NCI-H187 (cell line): ENCODE results near the gene ADAMTS16.
A peak's percentile ranks its signal among the peaks of the same experiment; 100 is the strongest.

ENCODE experiments used
- DNase-seq, 2 experiments: peaks; one replicate each; lab custom pipeline; 2025; lab: John Stamatoyannopoulos, UW

ADAMTS16 gene

DNA sequence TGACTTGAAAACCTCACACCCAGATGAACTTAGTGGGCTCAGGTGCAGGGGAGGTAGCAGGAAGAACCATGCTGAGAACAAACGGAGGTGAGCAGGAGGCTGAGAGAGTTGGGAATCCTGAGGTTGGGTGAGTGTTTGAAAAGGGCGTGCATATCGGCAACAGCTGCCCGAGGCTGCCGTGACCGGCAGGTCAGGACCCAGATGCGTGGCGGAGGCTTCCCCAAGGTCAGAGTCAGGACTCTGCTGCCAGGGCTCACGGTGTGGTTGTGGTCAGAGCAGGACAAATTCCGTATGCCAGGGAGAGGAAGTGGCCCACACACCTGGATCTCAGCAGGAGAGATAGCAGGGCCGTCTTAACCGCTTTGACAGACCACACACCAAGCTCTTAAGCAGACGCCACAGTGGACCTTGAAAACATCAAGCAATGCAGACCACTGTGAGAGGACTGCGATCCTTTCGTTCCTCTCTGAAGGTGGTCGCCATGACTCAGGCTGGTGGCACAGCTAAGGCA is 43.1 kb downstream of the ADAMTS16 start:
- DNase-seq = no peak

DNA sequence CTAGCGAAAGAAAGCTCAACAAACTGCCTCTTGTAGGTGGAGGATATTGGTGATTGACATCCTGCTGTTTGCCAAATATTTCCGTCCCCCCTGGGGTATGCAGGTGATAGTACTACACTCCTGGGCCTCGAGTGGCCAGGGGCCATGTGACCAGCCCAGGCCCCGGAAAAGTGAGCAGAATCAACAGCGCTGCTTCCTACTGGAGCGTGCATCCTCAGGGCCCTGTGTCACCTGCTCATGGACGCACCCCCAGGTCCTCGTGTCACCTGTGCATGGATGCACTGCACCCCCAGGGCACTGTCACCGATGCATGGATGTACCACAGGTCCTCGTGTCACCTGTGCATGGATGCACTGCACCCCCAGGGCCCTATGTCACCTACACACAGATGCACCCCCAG is 43.8 kb downstream of the ADAMTS16 start:
- DNase-seq = no peak

DNA sequence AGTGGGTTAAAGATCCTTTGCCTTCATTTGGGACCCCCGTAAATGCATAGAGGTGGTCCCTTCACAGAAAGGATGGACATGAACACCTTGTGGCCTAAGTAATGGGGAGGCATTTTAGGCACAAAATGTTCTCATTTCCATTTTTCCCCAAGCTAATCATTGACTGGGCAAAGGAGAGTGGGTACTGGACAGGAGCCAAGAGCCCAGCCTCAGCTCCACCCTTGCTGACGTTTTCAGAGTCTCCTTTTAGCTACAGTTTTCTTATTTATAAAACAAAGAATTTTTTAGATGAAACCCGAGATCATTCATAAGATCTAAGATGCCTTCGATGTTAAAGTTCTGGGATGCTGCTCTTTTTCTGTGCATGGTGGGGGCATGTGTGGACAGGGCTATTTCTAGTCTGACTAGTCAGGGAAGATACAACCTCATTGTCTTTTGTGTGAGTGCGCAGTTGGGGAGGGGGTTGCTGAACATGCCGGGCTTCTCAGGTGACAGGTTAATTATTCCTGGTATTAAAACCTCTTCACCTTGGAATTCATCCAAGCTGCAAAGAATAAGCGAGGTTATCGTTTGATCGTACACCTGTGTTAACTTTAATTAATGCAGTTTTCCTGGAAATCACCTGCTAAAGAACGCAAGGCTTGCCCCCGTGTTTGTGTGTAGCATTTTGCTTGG is 48.4 kb downstream of the ADAMTS16 start:
- peak in 1 of 2 experiments; percentile 4 for DNase-seq

DNA sequence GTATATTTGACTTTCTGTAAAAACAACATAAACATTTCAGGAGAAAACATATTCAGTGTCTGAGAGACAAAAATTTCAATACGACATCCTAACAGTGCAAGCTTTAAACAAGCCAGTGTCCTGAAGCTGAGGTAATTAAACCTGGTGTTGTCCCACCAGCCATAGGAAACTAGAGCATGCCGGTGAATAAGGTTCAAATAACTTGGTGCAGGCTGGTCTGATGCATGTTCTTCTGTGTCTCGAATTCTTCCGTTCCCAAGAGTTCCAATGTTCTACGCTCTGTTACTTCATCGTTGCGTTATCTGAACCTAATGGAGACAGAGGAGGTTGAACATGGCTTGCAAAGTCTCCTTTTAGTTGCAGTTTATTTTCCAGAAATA is 48.9 kb downstream of the ADAMTS16 start:
- no peak for DNase-seq

DNA sequence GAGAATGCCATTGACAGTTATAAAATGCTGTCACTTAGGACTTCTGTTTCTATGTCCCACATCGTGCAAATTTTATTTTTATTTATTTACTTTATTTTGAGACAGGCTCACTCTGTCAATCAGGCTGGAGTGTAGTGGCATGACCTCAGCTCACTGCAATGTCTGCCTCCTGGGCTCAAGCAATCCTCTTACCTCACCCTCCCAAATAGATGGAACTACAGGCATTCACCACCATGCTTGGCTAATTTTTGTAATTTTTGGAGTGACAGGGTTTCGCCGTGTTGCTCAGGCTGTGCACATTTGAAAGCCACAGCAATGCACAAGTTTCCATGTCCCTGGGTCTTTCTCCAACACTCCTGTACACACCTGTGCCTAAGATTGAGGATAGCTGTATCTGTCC is 51.8 kb downstream of the ADAMTS16 start:
- no peak for DNase-seq

DNA sequence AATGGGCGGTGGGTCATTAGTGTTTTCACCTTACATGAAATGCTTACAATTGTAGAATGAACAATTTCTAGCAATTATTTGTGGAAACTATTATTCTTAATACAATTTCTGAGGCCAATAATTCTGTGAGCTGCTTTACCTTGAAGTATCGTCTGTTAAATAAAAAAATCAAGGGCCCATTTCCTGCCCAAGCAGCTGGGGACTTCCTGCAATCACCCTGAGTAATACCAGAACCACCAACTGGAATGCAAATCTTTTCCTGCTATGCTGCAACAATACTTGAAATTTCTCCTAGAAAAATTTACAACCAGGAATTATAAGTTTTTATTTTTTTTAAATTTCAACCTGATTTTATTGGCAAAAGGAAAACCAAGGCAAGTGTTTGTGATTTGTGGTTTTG is 52.6 kb downstream of the ADAMTS16 start:
- no peak for DNase-seq

DNA sequence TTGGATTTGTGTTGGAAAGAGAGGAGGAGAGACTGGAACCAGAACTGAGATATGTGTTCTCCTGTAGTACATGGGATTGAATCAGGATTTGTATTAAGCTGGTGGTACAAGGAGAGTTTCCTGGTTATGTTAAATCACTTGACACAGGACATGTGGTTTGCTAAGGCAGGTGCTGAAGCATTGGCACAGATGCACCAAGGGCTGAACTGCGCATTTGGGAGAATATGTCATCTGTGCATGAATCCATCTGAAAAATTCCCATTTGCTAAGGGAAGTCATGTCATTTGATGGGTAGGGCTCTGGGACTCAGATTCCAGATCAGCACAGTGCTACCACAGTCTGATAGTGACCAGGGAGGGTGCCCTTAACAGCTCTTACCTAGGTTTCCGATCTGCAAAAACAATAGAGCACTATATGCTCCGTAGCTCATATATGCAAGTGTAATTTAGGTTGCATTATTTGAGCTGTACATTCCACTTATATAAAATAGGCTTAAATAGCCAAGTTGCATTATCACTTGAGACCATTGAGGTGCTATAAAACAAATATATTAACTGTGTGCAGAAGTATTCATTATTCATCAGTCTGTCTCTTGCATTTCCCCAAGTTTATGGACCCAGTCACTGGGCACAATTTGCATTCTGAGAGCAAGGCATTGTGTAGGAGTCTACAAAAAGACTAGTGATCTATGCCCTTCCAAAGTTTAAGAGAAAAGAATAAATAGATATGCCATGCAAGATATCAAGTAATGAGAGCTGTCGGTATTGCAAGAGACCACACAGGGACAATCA is 55.2 kb downstream of the ADAMTS16 start:
- no peak for DNase-seq

DNA sequence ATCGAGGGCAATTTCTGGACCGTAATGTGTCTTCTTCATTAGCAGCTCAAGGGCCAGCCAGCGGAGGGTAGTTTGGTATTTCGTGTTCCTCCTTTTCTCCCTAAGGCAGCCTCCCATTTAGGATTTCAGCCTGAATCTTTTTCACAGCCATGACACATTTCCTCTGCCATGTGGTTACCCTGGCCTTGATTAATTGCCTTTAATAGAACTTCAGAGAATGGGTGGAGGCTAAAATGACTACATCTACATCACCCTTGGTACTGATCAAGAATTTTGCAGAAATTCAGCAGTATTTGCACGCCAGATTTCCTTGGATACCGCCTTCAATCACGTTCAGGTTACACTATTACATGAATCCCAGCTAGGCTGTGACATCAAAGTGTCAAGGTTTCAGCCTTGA is 58.0 kb downstream of the ADAMTS16 start:
- no peak for DNase-seq

DNA sequence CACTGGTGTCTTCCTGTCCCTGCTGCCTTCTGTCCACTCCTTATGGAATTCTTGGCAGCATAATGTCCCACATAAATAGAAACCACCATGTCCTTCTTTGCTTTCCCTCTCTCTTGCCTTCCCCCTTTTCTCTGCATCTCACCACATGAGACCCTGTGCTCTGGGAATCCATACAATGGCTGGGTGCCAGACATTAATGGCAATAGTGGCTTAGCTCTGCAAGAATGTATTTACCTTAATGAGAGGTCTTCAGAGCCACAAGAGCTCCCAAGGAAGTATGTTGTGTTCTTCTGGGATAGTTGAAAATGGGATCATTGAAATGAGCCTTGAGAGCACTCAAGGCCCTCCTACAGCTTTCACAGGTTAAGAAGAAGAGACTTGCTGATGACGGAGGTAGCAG is 58.7 kb downstream of the ADAMTS16 start:
- no peak for DNase-seq

DNA sequence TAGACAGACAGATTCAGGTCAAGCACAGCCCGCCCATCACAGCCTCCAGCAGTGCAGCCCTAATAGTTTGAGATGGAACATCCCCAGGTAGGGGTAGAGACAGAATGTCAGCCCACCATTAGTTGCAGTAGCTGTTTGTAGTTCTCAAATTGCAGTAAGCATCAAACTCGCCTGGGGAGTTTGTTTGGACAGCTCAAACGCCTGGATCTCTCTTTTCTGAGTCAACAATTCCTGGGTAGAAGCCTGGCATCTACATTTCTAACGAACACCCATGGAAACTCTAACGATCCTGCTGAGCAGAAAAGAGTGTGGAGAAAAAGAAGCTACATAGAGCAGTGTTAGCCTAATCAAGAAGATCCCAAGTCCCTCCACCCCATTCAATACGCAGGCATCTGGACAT is 59.4 kb downstream of the ADAMTS16 start:
- DNase-seq = no peak

DNA sequence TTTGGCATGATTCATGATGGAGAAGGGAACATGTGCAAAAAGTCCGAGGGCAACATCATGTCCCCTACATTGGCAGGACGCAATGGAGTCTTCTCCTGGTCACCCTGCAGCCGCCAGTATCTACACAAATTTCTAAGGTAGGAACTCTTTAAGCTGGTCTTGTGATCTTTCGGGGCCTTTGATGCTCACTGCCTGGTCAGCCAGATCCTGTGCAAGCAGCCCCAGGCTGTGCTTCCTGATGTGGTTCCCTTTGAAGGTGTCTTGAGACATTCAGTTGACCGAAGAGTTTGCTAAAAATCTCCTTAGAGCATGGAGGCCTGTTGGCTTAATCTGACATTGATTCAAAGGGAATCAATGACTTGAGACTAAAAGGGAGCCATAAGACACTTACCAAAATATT is 60.0 kb downstream of the ADAMTS16 start:
- DNase-seq = no peak

DNA sequence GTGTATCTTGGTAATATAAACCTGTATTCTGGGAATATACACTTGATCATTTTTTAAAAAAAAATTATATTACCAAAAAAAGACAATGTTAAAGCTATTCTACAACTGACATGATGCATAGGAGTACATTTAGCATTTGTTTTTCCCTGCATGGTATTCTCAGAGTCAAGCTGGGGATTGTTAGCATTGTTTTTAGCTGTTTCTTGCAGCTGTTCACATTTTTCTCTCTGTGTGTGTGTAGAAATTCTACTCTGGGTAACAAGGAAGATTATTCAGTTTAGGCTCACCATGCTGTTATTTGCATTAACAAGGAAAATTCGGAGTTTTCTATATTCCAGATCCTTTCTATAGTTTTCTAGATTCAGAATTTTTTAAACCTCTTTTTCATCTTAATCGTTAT is 62.2 kb downstream of the ADAMTS16 start:
- no peak for DNase-seq

DNA sequence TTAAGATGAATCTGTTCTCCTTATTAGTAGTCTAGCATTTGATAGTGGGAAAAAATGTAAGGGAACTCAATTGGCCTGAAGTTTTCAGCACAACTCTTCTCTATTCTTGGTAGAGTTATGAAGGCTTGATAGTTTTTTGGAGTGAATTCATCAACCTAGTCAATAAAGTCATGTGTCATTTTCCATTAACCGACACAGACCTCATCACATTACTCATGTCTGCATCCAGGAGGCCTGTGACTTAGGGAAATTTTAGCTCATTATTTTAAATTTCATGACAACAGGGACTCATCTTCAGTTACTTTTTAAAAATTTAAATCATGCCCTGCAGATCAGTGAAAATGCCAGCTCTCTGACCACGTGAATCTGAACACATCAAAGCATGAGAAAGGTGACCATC is 63.3 kb downstream of the ADAMTS16 start:
- DNase-seq = no peak

DNA sequence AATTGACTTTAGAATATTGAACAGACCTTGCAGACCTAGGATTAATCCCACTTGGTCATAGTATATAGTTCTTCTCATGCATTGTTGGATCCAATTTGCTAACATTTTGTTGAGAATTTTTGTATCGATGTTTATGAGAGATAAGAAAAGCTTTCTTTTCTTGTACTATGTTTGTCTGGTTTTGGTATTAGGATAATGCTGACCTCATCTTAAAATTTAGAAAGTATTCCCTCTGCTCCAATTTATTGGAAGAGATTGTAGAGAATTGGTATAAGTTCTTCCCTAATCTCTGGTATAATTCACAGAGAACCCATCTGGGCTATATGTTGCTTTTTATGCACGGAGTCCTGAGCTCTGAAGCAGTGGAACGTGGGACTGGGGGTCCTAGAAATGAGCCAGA is 67.7 kb downstream of the ADAMTS16 start:
- no peak for DNase-seq

DNA sequence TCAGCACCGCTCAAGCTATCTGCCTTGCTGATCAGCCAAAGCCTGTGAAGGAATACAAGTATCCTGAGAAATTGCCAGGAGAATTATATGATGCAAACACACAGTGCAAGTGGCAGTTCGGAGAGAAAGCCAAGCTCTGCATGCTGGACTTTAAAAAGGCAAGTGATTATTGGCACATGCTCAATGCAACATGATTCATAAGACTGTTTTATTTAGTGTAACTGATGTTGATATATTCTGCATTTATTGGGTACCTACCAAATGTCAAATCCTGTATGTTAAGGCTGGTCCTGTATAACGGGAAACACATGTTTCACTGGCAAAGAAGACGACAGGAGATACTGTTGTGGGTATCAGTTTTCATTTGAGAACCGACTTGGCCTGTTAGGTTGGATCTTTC is 69.0 kb downstream of the ADAMTS16 start:
- DNase-seq = no peak

DNA sequence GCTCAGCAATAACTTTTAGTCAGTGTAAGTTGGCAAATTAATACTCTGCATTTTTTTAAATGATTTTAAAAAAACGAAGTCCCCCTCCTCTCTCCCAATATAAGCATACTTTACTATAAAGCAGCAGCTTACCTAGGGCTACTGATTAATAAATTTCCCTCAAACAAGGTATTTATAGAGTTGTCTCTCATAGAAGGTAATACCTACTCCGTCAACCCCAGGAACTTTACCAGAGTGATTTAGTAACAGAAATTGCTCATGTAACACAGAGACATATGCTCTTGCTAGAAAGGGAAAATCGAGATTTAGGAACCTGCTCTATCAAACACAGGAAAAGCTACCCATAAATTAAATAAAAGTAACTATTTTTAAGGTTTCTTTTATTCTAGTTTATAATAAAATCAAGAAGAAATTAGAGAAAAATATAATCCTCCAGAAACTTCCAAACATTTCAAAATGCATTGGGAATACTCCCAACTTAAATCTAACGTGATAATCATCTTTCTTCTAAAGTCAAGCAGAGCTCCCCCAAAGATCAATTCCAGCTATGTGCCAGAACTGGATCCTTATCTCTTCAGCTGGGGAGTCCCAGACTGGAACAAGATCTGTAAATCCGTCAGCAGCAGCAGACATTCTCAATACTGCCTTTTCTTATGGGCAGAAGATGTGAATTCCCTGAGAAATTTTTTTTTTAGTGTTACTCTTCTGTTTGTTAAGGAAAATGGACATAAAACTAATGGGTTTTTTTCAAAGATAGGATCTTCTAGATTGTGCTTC is 69.6 kb downstream of the ADAMTS16 start:
- DNase-seq = no peak

DNA sequence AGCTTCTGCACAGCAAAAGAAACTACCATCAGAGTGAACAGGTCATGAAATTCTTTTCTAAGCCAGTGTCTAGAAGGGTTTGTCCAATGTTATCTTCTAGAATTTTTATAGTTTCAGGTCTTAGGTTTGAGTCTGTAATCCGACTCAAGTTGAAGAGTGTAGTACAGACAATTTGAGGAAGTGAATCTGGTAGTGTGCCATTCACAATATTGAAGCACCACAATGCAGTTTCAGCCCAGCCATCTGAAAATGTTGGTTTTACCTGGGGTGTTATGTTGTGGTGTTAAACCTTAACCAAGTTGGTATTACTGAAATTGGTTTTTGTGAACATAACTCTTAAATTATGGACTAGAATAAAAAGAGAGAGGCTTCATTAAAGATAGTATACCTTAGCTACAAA is 77.2 kb downstream of the ADAMTS16 start:
- DNase-seq = no peak

DNA sequence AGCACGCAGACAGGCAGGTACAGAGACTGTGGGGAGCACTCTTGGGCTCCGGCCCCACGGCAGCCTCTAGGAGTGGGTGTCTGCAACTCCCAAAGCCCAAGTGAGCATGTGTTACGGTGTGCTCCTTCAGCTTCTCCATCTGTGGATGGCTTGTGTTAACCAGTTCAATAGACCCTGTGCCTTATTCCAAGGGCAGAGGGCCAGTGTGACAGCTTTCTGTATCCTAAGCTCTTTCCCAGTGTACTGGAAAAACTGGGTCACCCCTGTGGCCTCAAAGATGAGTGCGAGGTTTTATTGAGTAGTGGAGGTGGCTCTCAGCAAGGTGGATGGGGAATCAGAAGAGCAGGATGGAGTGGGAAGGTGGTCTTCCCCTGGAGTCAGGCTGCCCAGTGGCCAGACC is 78.3 kb downstream of the ADAMTS16 start:
- DNase-seq = no peak

DNA sequence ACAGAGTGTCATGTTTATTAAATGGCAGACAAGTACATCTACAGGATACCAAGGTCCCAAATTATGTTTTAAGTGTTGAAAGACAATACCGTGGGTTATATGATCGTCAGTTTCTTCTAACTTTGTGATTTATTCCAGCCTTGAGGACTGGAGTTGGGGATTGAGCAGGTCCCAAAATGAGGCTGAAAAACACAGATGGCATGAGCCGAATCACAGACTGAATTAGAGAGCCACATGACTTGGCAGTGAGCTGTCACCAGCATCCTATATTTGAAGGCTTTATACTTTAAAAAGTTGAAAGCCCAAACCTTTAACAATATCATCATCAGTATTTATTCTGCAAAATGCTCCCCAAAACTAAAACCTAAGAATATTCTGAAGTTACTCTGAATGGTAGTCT is 79.4 kb downstream of the ADAMTS16 start:
- DNase-seq = no peak

DNA sequence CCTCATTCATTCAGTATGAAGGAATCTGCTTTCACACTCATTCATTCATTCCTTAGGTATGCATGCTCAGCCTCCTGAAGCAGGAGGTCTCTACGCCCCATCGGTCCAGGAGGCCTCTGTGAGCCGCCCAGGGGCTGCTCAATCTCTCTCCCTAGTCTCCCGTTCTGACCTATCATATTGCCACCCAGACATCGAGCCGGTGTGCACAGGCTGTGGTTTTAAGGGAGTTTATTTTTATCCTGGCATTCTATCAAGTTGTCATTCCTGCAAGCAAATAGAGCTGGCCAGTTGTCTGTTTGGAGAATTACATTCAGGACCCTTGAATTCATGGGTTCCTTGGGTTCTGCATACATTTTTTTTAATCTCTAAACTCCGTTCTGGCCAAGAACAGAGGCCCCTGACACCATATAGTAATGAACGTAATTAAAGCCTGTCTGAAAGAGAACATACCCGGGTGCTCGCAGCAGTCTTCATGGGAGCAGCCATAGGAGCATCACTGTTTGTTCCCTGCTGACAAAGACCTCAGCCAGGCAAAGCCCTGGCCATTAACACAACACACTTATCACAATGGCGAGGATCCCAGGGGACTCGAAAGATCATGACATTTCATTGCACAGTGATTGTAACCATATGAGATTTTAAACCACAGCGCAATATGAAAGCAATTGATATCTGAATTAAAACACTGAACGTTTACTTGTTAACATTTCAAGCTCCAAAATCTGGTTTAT is 80.9 kb downstream of the ADAMTS16 start:
- no peak for DNase-seq

DNA sequence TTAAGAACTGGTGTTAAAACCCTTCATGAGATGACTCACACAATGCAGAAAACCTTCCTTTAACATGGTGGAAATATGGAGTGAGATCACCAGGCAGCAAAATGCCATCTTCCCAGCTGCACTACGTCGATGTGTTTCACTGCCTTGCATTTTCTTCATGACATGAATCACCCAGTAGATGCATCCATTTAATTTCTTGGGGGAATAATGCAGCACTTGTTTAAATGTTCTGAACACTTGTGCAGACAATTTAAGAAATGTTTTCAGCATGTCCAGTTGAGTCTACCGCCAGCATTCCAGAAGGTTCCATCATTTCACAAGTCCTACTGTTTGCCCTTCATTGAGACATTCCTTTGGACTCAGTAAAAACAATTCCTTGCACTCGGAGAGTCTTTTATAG is 81.6 kb downstream of the ADAMTS16 start:
- no peak for DNase-seq

DNA sequence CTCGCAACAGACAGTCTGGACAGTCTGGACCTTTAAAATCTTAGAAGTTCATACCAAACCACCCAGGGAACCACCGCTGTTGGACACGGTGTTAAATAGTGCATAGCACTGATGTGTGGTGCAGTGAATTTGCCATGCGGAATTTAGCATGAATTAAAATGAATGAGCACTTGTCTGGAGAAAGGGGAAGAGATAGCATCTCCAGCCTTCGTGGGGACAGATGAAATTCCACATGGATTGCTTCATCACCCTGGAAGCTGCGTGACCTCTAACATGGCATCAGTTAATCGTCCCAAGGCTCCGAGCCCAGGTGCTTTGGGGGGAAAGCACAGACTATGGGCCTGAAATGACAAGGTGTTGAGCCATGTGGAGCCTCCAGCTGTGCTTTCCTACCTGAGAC is 91.4 kb downstream of the ADAMTS16 start:
- no peak for DNase-seq
